Measurements from ENCODE around the gene KRT15.
A peak's percentile ranks its signal among the peaks of the same experiment; 100 is the strongest.

The KRT15 gene

GRCh38 chr17:41548844-41549595 lies 30.3 kb upstream of the KRT15 start:
- TF ChIP-seq, protein P1, sequence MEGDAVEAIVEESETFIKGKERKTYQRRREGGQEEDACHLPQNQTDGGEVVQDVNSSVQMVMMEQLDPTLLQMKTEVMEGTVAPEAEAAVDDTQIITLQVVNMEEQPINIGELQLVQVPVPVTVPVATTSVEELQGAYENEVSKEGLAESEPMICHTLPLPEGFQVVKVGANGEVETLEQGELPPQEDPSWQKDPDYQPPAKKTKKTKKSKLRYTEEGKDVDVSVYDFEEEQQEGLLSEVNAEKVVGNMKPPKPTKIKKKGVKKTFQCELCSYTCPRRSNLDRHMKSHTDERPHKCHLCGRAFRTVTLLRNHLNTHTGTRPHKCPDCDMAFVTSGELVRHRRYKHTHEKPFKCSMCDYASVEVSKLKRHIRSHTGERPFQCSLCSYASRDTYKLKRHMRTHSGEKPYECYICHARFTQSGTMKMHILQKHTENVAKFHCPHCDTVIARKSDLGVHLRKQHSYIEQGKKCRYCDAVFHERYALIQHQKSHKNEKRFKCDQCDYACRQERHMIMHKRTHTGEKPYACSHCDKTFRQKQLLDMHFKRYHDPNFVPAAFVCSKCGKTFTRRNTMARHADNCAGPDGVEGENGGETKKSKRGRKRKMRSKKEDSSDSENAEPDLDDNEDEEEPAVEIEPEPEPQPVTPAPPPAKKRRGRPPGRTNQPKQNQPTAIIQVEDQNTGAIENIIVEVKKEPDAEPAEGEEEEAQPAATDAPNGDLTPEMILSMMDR (IDR thresholded peaks at IDR 0.05; ENCODE audit: insufficient read depth, missing control alignments): peak; percentile 99
- DNase-seq (ENCODE audit: insufficient read length, low spot score) (peak; percentile 29), FAIRE-seq (no peak)

DNA sequence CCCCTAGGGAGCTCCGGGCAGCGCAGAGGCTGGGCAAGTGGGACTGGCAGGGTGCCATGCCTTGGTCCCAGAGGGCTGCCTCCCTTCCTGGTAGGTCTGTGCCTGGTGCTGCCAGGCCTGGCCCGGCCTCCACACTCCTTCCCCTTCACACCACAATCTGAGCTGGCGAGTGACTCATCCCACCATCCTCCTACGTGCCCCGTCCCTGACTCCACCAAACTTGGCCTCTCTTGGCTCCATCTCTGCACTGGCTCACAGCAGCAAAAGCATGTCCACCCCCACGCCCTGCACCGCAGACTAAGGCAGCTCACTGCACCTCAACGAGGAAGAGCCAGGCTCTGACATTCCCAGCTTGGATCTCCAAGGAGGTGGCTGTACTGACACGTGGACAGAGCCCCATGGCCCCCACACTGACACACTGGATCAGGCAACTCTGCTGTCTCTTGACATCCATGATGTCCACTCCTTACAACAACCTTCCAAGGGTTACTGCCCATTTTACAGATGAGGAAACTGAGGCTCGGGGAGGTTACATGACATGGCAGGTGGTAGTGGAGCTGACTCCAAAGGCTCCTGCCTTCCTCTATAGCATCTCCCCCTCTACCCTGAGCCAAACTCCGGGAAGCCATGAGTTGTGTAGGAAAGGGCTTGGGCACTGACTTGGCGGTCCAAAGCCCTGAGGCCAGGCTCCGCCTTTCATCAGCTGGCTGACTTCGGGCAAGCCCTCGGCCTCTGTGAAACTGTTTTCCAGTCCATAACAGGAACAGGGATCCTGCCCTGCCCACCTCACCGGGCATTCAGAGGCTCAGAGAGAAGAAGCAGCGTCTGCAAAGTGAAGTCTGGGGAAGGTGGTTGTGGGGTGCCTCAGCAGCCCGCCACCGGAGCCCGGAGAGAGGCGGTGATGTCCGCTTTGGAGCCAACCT lies 29.5 kb upstream of the KRT15 start:
- no peak for FAIRE-seq
- TF ChIP-seq, protein P1 (IDR thresholded peaks at IDR 0.05; ENCODE audit: insufficient read depth, missing control alignments): no peak
- no peak for DNase-seq (ENCODE audit: insufficient read length, low spot score)

DNA sequence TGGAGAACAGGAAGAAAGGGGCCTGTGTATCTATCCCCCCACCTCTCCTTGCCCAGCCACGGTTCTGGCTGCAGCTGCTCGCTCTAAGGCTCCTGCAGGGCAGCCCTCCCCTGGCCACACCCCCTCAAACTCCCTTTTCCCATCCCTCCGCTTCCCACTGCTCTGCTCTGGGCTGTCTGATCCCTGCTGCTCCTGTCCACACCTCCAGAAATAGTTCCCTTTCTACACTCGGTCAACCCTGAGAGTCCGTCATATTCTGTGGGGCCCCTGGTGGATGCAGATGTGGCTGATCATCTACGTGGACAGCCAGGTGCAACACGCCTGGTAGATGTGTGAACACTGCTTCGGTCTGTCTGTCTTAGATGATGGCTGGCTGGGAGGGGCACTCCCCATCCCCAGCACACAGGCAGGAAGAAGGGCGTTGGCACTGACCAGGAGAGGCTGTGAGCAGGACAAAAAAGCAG lies 28.7 kb upstream of the KRT15 start:
- TF ChIP-seq, protein P1 (IDR thresholded peaks at IDR 0.05; ENCODE audit: insufficient read depth, missing control alignments): no peak
- FAIRE-seq: no peak
- DNase-seq (ENCODE audit: insufficient read length, low spot score): no peak

- DNase-seq (ENCODE audit: insufficient read length, low spot score) (no peak), FAIRE-seq (no peak)
- TF ChIP-seq, protein P1 (IDR thresholded peaks at IDR 0.05; ENCODE audit: insufficient read depth, missing control alignments): no peak
Measured at GRCh38 chr17:41546819-41547218, 28.1 kb upstream of the KRT15 start.

DNA sequence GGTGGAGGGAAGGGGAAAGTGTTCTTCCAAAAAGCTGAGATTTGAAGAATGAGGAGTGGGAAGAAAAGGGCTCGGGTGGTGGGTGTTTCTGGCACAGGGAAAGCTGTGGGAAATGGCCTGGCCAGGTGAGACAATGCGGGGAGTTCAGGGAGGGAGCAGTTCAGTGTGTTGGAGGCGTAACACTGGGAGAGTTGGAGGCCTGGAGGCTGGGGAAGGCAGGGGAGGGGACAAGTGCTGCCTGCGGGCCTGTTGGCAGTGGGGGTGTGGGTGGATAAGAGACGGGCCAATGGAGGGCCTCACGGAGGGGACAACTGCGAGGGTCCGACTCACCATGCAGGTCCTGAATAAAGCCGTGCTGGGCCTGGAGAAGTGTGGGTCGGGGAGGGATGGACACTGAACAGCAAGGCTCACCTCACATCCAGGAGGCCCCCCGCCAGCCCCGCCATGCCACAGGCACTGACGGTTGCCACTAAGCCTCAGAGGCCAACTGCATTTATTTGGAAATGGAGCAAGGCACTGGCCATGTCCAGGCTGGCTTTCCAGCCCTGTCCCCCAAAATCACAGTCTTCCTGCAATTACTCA lies 27.2 kb upstream of the KRT15 start:
- no peak for FAIRE-seq
- no peak for DNase-seq (ENCODE audit: insufficient read length, low spot score)
- TF ChIP-seq, protein P1 (IDR thresholded peaks at IDR 0.05; ENCODE audit: insufficient read depth, missing control alignments): no peak

GRCh38 chr17:41544935-41545334 lies 26.2 kb upstream of the KRT15 start:
- no peak for FAIRE-seq
- TF ChIP-seq, protein P1 (IDR thresholded peaks at IDR 0.05; ENCODE audit: insufficient read depth, missing control alignments): no peak
- no peak for DNase-seq (ENCODE audit: insufficient read length, low spot score)

All from D721Med (cell line).